B cell (primary cell): ENCODE data around the gene MON2.

Source experiments
- CTCF ChIP-seq: fragments of 200-600 bp; IDR thresholded peaks from one replicate; pipeline ENCODE4 v1.8.0; 2022; ENCODE audit warnings: antibody characterized with exemption, mild to moderate bottlenecking
- EZH2 ChIP-seq: IDR thresholded peaks from 2 replicates; pipeline ENCODE4 v1.6.1; 2012; ENCODE audit warnings: borderline replicate concordance, low read depth, mild to moderate bottlenecking, moderate library complexity, low read length; ENCODE audit not compliant: insufficient read depth, poor library complexity, severe bottlenecking

- TF ChIP-seq CTCF (no peak), EZH2 (no peak)
Observed at GRCh38 chr12:62597253-62597652, 130.6 kb downstream of the MON2 start.
